Measurements from ENCODE around the gene TSPOAP1. TPM values are rescaled to one million over a fixed set of nuclear protein-coding genes. Genes with fewer than 3 reads are reported as not detected.

The TSPOAP1 gene
- total and polyA plus RNA-seq, 2 of the 4 experiments (the other 2 are of a cell fraction): 0.90 to 1.6 TPM

DNA sequence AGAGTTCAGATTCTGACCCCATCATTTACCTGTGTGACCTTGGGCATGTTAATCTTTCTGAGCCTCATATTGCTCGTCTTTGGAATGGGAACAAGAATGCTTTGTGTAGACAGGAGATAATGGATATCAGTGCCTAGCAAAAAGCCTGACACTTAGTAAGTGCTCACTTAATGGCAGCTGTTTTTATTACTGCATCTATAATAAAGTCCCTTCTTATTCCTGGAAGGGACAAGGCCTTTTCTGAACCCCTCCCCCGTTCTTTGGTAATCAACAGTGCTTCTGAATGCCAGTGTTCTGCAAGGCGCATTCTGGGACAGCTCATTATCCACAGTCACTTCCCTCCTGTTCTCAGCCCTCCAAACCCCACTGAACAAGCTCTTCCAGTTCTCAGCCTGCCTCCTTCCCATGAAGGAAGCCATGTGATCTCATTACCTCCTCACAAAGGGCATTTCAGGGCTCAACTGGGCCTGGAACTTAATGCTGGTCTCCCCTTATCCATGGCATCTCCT is 48.6 kb upstream of the TSPOAP1 start:
- in situ Hi-C loops (cut with MboI; ENCODE audit: low sequenced_read_pairs): no loop called here
- H3K18ac ChIP-seq (ENCODE audit: low read depth, low read length): no peak overlapping the region
- H3K27ac ChIP-seq (ENCODE audit: insufficient read depth, low read length): no peak overlapping the region
- no peak overlapping the region for H2BK120ac ChIP-seq (ENCODE audit: low read depth, low read length)
- no TSS peak for BruUV-seq (replicated peaks)
- no peak for DNase-seq
- H4K20me1 ChIP-seq (ENCODE audit: insufficient read depth, low read length): no peaks in the 10 kb centered on the region
- CTCF ChIA-PET: no interaction called here
- H4K91ac ChIP-seq (ENCODE audit: insufficient read depth, low read depth, low read length): no peak overlapping the region
- POLR2A ChIA-PET (ENCODE audit: unreplicated experiment): no interaction called here
- H3K23ac ChIP-seq (ENCODE audit: low read depth, low read length): no peak overlapping the region
- no peak overlapping the region for H3K9ac ChIP-seq (ENCODE audit: low read depth, low read length)
- 0% methylated on average over 1 of the region's 3 CpGs; no CpG with 5 or more reads in 1 of the 2 experiments for WGBS, 2 experiments (ENCODE audit: extremely low coverage in 2 of 2, insufficient read length in 1 of 2)
- no peak overlapping the region for H2BK5ac ChIP-seq (ENCODE audit: low read depth, low read length, poor library complexity, severe bottlenecking)
- dilution Hi-C loops (cut with HindIII; ENCODE audit: low sequenced_read_pairs, unreplicated experiment): no loop called here
- H3K4ac ChIP-seq (ENCODE audit: low read depth, low read length): no peak overlapping the region
- no peak overlapping the region for H3K56ac ChIP-seq (ENCODE audit: extremely low read depth, insufficient read depth, low read length)
- H3K27me3 ChIP-seq (ENCODE audit: control insufficient read depth, insufficient read depth, low read length): peaks cover 23% of the 10 kb centered on the region
- H3K9me1 ChIP-seq (ENCODE audit: insufficient read depth, low read length): no peaks in the 10 kb centered on the region
- no peak overlapping the region for H4K5ac ChIP-seq (ENCODE audit: low read depth, low read length)
- no peak overlapping the region for H2BK15ac ChIP-seq (ENCODE audit: low read depth, low read length)
- H3K36me3 ChIP-seq (ENCODE audit: control insufficient read depth, insufficient read depth, low read length): no peaks in the 10 kb centered on the region
- no peak overlapping the region for H2BK20ac ChIP-seq (ENCODE audit: low read depth, low read length)
- no peak overlapping the region for H2AK5ac ChIP-seq (ENCODE audit: low read depth, low read length)
- intact Hi-C loops (cut with micrococcal nuclease): no loop called here
- no peak overlapping the region for H4K8ac ChIP-seq (ENCODE audit: low read depth in 2 of 2, low read length in 2 of 2)
- H3K4me1 ChIP-seq (ENCODE audit: control insufficient read depth, insufficient read depth, low read length): no peaks in the 10 kb centered on the region
- no peaks in the 10 kb centered on the region for H3K9me3 ChIP-seq (ENCODE audit: control insufficient read depth, insufficient read depth, low read length)
- no peak overlapping the region for H2AK9ac ChIP-seq (replicated peaks; ENCODE audit: low read depth, low read length, poor library complexity)
- H3K79me1 ChIP-seq (ENCODE audit: low read depth in 1 of 2, low read length in 2 of 2): no peaks in the 10 kb centered on the region
- no peak overlapping the region for H3K14ac ChIP-seq (replicated peaks; ENCODE audit: low read depth, low read length)
- H2AFZ ChIP-seq (replicated peaks; ENCODE audit: low read length, poor library complexity): no peak overlapping the region
- H3K4me3 ChIP-seq (ENCODE audit: insufficient read depth, low read depth, low read length): no peak overlapping the region
- no peak for ATAC-seq (ENCODE audit: low read depth)
- no peak overlapping the region for H3K4me2 ChIP-seq (ENCODE audit: low read depth, low read length)
- TF ChIP-seq CHD1 (IDR thresholded peaks at IDR 0.05; ENCODE audit: low read depth, low read length): no peak
- no peak for TF ChIP-seq FOS (IDR thresholded peaks at IDR 0.05; ENCODE audit: low read depth, low read length)
- TF ChIP-seq RAD21 (IDR thresholded peaks at IDR 0.05; ENCODE audit: low read length): no peak
- TF ChIP-seq SMC3 (IDR thresholded peaks at IDR 0.05; ENCODE audit: low read depth, low read length): no peak
- no peak for TF ChIP-seq POLR2A (IDR thresholded peaks at IDR 0.05; ENCODE audit: low read depth, low read length)
- TF ChIP-seq CEBPB (IDR thresholded peaks at IDR 0.05; ENCODE audit: low read depth, low read length): no peak
- TF ChIP-seq, protein P1, sequence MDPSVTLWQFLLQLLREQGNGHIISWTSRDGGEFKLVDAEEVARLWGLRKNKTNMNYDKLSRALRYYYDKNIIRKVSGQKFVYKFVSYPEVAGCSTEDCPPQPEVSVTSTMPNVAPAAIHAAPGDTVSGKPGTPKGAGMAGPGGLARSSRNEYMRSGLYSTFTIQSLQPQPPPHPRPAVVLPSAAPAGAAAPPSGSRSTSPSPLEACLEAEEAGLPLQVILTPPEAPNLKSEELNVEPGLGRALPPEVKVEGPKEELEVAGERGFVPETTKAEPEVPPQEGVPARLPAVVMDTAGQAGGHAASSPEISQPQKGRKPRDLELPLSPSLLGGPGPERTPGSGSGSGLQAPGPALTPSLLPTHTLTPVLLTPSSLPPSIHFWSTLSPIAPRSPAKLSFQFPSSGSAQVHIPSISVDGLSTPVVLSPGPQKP (IDR thresholded peaks at IDR 0.05; ENCODE audit: borderline replicate concordance, low read depth, low read length): no peak
- no peak for TF ChIP-seq USF2 (IDR thresholded peaks at IDR 0.05; ENCODE audit: low read depth, low read length)
- no peak for TF ChIP-seq BHLHE40 (IDR thresholded peaks at IDR 0.05; ENCODE audit: low read depth, low read length)
- TF ChIP-seq RCOR1 (IDR thresholded peaks at IDR 0.05; ENCODE audit: insufficient replicate concordance, low read length): no peak
- TF ChIP-seq, protein P2, sequence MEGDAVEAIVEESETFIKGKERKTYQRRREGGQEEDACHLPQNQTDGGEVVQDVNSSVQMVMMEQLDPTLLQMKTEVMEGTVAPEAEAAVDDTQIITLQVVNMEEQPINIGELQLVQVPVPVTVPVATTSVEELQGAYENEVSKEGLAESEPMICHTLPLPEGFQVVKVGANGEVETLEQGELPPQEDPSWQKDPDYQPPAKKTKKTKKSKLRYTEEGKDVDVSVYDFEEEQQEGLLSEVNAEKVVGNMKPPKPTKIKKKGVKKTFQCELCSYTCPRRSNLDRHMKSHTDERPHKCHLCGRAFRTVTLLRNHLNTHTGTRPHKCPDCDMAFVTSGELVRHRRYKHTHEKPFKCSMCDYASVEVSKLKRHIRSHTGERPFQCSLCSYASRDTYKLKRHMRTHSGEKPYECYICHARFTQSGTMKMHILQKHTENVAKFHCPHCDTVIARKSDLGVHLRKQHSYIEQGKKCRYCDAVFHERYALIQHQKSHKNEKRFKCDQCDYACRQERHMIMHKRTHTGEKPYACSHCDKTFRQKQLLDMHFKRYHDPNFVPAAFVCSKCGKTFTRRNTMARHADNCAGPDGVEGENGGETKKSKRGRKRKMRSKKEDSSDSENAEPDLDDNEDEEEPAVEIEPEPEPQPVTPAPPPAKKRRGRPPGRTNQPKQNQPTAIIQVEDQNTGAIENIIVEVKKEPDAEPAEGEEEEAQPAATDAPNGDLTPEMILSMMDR (conservative IDR thresholded peaks at IDR 0.05; ENCODE audit: low read depth, low read length): no peak
- no peak for TF ChIP-seq MAZ (IDR thresholded peaks at IDR 0.05; ENCODE audit: borderline replicate concordance, low read depth, low read length)
- no peak for TF ChIP-seq MXI1 (IDR thresholded peaks at IDR 0.05; ENCODE audit: borderline replicate concordance, low read depth, low read length)
- TF ChIP-seq MAFK (IDR thresholded peaks at IDR 0.05; ENCODE audit: low read depth, low read length): no peak

Data from IMR-90 (cell line).